GM19328 (cell line): ENCODE measurements around the gene GNG4.
A peak's percentile ranks its signal among the peaks of the same experiment; 100 is the strongest.
"Not testable (repeated sequence)": the region's sequence is repeated elsewhere in the genome, so short reads cannot be mapped to it uniquely, and the experiment has no call there.

Experiments used
- ATAC-seq: cut with Tn5 transposase; IDR thresholded peaks from one replicate; pipeline ENCODE4 v1.9.1; 2021; ENCODE audit warnings: mild to moderate bottlenecking, moderate library complexity; ENCODE audit not compliant: unreplicated experiment

Gene GNG4

GRCh38 chr1:235546369-235547155, 103.0 kb downstream of the GNG4 start:
- ATAC-seq = not testable (repeated sequence)

GRCh38 chr1:235545292-235545930, 104.2 kb downstream of the GNG4 start:
- no peak for ATAC-seq

GRCh38 chr1:235542845-235543244, 106.7 kb downstream of the GNG4 start:
- not testable (repeated sequence) for ATAC-seq

DNA sequence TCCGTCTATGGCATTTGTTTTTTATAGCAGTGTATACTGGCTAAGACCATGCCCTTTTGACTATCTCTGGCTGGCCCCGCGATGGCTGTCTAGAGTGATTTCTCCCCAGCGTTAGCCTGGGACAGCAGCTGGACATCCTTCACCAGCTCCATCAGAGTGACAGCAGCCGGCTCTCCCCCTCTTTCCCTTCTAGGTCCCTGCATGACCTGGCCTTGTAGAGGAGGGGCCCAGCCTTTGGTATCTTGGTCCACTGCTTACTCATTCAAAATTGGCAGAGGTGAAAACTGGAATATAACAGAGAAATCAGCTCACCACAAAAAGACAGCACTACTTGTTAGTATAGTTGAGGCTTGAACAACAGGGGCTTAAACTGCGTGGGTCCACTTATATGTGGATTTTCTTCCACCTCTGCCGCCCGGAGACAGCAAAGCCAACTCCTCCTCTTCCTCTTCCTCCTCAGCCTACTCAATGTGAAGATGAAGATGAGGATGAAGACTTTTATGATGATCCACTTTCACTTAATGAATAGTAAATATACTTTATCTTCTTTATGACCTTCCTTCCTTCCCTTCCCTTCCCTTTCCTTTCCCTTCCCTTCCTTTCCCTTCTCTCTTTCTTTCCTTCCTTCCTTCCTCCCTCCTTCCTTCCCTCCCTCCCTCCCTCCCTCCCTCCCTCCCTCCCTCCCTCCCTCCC, 116.0 kb downstream of the GNG4 start:
- no peak for ATAC-seq

DNA sequence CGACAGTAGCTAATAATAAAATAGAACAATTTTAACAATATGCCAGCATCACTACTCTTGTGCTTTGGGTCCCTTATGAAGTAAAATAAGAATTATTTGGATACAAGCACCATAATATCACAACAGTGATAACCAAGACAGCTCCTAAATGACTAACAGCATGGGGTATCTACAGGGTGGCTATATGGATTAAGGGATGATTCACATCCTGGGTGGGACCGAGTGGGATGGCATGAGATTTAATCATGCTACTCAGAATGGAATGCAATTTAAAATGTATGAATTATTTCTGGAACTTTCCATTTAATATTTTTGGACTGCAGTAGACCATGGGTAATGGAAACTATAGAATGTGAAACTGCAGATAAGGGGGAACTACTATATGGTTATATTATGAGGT, 117.2 kb downstream of the GNG4 start:
- no peak for ATAC-seq

DNA sequence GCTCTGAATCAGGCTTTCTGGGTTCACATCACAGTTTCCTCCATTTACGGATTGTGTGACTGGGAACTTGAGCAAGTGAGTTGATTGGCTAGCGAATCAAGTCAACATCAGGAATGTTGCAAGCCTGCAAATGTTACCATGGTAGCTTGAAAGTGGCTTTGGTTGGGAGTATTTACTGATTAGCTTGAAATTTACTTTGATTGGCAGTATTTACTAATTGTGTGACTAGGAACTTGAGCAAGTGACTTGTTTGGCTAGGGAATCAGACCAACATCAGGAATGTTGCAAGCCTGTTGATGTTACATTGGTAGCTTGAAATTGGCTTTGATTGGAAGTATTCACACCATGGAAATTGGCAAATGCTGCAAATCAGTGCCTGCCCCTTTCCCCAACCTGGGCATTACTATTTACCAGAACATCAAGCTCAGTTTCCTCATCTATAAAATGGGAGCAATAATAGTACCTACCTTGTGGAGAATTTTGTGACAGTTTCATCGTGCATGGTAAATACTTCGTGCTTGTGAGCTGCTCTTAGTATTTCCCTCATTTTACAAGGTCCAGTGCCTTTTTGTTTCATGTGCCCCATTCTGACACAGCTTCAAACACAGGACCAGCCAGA, 122.3 kb downstream of the GNG4 start:
- ATAC-seq = no peak

DNA sequence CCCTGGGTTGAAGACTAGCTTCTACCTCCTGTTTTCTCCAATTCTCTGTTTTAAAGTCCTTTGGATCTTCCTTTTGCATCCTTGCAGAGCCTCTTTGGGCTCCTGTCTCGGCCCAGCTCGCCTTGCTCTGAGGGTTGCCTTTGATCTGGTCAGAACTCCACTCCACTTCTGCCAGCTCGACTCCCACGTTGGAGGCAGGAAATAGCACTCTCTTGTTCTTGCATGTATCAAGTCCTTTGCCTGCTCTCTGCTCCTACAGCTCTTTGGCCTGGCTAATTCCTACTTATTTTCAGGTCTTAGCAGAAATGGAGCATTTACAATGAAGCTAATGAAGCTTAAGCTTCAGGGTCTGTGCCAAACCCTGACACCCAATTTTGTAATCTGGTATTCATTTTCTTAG, 124.3 kb downstream of the GNG4 start:
- no peak for ATAC-seq

DNA sequence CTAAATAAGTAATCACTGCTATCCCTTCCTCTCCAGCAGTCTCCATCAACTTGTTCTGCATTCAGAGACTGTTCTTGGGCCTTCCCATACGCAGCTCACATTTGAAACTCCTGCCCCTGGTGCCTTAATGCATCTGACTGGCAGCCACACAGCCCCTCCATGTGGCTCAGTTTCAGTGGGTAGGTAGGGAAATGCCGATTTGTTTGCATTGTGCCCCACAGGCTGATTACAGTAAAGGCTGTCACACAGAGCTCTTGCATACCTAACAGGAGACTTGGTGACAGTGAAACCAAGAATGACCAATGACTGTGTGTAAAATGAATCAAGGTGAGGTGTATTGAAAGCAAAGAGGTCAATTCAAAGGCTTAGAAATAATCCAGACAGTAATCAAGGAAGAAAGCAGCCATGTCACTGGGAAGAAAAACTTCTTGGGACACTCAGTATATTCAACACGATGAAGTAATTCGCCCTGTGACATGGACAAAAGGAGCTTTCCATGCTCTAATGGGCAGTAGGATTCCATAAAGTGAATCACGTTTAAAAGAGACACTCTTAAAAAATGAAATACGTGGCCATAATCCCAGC, 132.6 kb downstream of the GNG4 start:
- no peak for ATAC-seq

DNA sequence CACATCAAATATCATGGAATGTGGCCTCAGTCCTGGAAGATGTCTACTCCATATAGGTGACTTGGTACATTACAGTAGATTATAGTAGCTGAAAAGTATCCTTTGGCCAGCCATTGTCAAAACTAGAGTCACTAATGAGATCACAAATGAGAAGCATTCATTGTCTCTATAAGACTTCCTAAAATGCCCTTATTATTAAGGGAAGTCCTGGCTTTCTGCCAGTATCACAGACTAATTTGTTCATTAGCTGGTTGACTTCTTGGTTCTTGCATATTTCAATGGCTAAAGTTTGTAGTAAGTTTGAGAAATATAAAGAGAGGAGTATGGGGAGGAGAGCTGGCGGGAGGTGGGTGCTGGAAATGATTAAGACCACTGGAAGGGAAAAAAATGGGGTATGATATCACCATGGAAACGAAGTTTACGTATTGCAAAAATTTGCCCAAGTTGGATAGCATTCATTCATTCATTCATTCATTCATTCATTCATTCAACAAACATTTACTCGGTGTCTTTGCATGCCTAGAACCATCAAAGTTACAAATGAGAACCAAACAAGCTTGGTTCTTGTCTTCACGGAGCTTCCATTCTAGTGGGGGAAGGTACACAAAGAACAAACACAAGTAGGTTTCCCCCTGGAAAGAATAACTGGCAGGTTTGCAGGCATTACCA, 133.6 kb downstream of the GNG4 start:
- no peak for ATAC-seq

GRCh38 chr1:235513495-235514366, 135.9 kb downstream of the GNG4 start:
- no peak for ATAC-seq

DNA sequence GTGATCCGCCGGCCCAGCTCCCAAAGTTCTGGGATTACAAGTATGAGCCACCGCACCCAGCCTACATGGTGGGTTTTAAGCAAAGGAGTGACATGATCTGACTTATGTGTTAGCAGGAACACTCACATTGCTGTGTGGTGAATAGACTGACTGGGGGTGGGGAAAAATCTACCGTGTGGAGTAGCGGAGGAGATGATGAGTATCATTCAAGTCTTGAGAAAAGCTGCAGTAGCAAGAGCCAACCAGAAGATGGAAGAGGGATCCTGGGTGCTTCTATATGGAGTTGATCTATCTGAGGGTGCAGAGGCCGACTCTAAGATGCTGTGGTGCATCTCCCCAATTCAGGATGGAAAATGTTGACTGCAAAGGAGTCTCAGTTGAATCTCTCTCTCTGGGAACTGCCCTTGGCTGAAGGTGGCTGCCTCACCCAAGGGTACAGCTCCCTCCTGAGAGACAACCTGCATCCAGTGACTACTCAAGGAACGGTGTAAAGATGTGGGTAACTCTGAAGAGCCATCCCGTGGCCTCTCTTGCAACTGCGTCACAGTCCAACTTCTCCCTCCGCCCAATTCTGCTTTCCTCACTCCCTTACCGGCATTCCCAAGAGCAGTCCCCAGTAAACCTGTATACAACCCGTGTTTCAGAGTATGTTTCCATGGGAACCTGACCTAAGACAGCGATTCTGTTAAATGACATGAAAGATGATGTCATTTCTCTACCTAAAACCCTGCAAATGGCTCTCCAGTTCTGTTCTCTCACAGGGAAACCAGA, 137.9 kb downstream of the GNG4 start:
- no peak for ATAC-seq

GRCh38 chr1:235510823-235511222, 138.8 kb downstream of the GNG4 start:
- ATAC-seq = no peak

DNA sequence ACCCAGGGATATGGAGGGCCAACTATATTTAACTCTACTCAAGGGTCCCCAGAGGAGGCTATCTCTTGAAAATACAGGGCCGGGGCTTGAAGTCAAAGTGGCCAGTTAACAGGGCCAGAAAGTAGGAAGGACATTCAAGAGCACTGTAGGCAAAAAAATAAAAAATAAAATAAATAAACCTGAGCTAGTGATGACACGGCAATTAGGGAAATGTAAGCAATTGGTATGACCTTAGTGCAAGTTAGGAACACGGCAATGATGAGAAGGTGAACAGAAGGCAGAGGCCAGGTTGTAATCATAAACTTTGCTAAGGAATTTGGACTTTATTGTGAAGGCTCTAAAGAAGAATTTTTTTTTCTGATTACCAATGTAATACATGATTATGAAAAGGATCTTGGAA, 142.0 kb downstream of the GNG4 start:
- ATAC-seq = no peak

- peak; percentile 77 for ATAC-seq
These were observed 144.9 kb downstream of the GNG4 start for GRCh38 chr1:235504494-235505222.

DNA sequence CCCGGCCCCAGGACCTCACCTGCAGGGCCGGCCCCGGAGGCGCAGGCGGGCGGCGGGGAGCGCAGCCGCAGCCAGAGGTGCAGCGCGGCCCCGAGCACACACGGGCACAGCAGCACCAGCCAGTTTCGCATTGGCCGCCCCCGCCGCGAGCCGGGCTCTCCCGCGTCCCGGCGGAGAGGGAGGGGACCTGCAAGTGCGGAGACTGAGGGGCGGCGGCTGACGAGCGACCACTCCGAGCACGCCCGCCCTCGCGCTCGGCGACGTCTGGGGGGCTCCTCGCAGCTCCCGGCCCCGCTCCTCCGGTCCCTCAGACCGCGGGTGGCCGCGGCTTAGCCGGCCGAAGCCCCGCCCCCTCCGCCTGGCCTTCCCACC, 145.5 kb downstream of the GNG4 start, which contains the start of gene B3GALNT2:
Gene B3GALNT2 (minus strand): TSS at position 331 of the 372 bp plus-strand sequence. CDS start 200 bp downstream, at position 131.
- peak; percentile 42 for ATAC-seq

DNA sequence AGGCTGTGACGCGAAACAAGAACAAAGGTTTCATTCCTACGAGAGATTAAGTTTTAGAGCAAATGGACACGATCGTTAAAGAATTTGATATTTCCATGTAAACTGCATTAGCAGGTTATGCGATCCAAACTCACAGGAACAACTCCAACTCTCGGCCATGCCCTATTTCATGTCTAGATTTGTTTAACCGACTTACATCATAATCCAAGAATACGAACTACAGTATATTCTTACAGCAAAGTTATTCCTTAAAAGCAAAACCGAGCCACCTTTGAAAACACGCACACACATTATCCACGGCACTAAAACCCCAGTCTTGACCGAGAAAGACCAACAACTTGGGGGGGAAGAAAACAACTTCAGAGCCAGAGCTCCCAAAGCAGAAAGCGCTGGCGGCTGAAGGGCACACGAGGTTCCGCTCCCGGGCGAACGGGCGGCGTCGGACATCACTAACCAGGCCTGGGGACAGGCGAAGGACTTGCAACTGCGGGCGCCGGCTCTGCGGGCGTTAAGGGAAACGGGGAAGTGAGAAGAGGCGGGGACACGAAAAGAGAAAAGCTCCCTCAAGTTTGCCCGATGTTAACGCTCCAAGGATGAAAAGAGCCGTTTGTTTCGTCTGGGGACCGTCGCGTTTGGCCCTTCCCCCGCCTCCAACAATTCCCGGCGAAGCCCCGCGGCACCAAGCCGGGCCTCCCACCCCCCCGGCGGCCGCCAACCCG, 146.0 kb downstream of the GNG4 start:
- ATAC-seq = peak; percentile 1

DNA sequence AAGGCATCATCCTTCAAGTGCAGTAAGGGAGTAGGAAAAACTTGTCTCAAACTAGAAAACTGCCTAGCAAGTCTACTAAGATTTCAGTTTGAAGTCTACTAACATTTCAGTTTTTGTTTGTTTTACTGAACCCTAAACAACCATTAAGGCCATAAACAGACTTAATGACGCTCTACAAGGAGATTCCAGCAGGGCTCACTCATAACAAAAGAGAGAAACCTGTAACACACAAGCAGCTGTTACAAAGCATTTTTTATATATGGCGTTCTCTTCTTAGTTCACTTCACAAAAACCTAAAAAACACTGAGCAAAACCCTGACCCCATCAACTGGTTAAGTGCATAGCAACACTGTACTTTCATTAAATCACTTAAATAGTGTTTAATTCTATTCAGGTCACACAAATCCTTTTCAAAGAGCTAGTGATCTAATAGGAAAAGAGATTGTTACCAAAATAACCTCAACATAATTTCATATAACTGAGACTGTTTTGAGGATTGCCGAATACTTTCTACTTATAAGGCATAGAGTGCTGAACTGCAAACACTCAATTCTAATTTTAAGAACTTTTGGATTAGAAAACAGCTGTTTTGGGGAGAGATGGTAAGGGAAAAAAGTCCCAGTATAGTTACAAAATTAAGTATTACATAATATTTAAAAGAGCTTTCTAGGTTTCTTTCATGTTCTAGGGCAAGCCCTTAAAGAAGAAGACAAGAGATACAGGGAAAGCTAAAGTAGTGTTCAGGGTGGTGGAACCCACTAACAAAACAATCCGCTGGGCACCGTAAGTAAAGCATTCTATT, 146.8 kb downstream of the GNG4 start:
- ATAC-seq = no peak
